GM19238 (cell line): ENCODE data around the gene CHTF18.
"Not testable (repeated sequence)": the region's sequence is repeated elsewhere in the genome, so short reads cannot be mapped to it uniquely, and the experiment has no call there.

ENCODE experiments used
- DNase-seq: peaks from one replicate; pipeline ENCODE4 v3.0.0; 2011; ENCODE audit warnings: low spot score; ENCODE audit not compliant: insufficient read length

The CHTF18 gene

DNA sequence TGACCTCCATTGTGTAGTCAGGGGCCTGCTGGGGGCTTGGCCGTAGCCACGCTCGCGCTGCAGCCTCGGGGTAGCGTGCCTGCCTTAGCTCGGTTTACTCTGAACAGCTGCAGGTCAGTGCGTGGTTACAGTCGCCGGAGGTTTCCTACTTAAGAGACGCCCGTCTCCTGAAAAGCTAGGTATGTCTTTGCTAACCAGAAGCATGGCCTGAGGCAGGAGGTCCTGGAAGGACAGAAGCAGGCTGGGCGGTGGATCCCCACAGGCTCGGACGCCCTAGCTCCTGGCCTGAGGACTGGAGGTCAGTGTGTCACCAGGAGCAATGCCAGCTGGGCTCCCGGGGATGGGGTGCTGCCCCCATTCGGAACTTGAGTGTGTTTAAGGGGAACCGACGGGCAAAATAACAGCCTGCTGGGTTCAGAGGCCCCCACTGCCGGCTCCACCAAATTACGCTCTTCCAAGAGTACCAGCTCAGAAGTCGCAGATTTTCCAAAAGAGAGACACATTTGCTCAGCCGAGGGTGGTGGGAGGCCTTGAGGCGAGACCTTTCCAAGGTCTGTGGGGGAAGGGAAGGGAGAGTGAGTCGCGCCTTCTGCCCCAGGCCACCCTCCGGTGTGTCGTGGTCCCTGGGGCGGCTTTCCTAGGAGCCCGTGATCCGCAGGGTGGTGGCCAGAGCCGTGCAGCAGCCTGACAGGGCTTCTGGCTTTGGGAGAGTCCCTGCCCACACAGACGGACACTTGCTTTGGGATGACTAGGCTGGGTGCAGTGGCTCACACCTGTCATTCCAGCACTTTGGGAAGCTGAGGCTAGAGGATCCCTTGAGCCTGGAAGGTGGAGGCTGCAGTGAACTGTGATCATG is 16.0 kb downstream of the CHTF18 start:
- DNase-seq, result no peak

DNA sequence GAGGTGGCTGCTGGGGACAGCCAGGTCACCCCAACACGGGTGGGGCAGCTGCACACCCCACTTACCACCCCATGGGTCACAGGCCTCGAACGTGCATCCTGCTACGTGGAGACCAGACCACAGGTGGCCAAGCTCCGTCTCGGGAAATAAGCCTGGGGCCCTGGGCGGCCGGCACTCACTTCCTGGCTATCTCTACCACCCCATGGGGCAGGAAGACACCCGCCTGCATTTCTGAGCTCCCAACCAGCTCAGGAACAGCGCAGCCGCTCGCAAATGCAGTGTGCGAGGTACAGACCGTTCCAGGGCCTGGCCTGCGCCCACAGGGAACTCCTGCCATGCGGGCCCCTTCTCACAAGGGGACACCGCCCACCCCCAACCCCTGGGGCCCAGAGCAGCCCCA is 17.1 kb downstream of the CHTF18 start:
- no peak for DNase-seq

DNA sequence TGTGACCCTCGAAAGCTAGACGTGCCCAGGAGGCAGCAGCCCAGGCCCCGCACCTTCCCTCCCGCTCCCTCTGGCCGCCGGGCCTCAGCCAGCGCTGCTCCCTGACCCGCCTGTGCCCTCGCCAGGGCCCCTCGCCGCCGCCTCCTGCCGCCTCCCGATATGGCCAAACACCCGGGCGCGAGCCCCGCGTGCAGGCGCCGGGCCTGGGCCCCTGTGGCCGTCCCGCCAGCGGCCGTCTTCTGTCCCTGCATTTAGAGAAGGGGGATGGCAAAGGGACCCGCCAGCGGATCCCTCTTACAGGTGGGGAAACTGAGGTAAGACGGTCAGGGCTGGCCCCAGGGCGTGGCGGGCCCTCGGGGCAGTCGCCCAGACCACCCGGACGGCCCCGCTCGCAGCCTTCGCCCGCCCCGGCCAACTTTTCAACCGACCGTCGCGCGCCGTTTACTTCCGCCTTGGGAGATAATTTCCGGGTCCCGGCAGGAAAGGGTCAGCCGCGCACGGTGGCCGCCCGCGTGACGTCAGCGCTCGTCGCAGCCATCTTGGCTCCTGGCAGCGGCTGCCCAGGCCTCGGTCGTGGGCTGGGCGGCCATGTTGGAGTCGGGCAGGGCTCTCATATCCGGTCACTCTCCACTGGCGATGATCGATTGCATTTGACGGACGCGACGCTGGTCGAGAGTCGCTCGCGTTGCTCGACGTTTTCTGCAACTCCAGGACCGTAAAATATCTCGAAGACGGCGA is 19.1 kb downstream of the CHTF18 start:
- peak; percentile 96 for DNase-seq

DNA sequence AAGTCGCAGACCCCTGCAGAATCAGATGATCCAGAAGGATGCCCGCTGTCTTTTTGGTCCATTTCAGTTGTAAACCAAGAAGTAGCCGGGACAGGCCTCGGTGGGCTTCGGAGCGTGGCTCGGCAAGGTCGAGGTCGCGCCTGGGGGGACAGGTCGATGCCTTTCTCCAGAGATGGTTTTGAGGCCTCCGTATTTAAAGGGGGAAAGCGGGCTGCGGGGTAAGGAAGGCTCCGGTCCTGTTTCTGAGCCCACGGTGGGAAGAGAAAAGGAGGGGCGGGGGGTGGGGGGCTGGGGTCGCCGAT is 19.6 kb downstream of the CHTF18 start:
- no peak for DNase-seq

DNA sequence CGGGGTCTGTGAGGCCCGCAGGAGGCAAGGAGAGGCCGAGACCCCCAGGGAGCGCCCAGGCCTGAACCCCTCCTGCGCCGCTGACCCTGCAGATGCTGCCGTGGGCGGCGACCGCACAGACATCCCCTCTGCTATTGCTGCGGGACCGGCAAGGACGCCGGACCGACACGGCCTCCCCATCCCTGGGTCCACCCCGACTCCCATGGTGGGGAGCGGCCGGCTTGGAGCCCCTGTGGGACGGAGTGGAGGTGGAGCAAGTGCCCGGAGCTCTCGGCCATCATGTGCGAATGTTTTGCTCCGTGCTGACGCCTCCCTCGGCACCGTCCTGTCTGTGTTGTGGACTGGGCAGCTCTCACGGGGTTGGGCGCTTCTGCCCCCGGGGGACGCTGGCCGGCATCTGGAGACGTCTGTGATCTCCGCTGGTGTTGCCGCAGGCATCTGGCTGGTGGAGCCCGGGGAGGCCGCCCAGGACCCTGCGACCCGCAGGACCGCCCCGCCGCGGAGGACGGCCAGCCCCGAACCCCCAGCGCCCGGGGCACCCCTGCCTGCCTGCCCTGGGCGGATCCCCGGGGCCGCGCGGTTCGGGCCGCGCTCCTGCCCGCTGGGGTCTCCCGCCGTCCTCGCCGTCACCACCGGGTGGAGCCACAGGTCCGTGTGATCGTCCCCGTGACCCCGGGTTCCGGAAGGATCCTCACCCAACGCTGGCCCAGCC is 24.9 kb downstream of the CHTF18 start:
- no peak for DNase-seq

DNA sequence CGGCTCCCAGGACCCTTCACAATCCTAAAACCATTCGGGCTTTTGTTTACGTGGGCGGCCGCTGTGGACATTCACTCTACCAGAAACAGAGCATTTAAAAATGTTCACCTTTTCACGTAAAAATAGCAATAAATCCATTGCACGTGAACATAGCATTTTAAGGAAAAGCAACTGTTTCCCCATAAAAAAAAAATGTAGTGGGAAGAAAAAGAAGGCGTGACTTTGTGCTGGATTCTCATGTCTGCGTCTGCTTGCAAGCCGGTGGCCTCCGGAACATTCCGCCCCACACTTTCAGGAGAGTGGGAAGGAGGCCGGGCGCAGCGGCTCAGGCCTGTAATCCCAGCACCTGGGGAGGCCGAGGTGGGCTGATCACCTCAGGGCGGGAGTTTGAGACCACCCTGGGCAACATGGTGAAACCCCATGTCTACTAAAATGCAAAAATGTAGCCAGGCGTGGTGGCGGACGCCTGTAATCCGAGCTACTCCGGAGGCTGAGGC is 25.5 kb downstream of the CHTF18 start:
- DNase-seq, result no peak

DNA sequence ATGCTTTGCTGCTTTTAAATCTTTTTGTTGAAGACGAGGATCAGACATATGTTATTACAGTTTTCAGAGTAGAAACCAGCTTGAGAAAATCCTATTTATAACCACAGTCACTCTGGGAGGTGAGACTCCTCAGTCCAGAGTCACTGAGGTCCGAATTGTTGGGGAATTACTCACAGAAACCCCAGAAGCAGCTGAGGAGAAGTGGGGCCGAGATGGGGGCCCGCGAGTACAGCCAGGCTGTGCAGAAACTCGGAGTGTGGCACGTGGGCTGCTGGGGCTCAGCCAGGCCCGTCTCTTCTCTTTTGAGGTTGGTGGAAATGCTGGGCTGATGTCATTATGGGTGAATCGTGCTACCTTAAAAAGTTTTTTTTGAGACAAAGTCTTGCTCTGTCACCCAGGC is 26.6 kb downstream of the CHTF18 start:
- no peak for DNase-seq

DNA sequence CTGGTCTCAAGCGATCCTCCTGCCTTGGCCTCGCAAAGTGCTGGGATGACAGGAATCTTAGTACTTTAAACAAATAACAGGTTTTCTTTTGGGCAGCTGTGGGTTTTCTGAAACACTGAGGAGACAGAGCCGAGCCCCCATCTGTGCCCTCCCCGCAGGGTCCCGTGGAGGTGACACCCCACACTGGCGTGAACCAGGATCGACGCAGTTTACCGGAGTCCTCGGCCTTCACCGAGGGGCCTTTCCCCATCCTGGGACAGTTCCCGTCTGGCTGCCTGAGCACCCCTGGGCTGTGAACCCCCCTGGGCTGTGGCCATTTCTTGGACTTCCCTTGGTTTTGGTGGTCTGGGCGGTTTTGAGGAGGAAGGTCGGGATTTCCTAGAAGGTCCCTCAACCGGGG is 27.4 kb downstream of the CHTF18 start:
- no peak for DNase-seq

DNA sequence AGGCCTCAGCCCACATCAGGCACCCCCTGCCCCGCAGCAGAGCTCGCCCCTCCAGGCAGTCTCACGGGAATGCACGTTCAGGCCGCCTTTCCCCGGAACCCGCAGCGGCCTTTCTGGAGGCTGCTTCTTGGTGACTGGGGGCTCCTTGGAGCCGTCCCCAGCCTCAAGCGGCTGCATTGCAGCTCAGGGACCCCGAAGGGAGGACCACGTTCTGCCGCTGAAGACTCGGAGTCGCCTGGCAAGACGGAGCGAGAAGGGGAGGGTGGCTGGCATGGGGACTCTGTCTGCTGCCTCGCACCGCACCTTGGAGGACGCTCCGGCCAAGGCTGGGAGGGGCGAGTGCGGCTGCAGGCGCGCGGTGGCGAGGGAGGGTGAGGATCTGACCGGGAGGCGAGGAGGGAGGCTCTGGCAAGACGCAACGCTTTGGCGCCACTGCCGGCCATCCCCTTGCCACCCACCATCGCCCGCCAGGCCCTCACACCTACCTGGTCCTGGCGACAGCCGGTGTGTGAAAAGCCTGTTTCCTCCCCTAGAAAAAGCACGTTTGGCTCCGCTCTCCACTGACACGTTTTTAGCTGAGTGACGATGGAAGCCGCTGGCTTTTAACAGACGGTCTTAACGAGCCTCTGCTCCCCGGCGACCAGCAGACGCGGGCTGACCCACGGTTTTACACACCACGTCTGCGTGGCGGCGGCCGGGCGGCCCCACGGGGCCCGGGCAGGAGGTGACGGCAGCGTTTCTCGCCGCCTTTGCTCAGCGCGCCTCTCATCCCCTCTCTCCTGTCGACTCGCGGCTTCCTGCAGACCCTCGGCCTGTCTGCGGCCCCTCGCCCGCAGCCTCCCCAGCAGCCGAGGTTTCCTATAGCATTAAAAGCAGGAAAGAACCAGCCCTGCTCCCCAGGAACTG is 28.8 kb downstream of the CHTF18 start:
- no peak for DNase-seq

DNA sequence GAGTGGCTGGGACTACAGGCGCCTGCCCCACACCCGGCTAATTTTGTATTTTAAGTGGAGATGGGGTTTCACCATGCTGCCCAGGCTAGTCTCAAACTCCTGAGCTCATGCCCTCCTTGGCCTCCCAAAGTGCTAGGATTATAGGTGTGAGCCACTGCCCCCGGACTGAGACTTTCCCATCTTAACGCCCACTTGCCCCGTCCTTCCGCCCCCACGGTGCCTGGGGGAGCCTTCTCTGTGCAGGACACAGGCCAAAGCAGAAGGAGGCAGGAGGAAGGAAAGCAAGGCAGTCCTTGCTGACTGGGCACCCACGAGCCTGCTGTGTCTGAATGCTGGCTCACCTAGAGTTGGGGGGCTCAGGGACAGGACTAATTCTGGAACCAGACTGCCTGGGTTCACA is 29.7 kb downstream of the CHTF18 start:
- DNase-seq, result no peak

DNA sequence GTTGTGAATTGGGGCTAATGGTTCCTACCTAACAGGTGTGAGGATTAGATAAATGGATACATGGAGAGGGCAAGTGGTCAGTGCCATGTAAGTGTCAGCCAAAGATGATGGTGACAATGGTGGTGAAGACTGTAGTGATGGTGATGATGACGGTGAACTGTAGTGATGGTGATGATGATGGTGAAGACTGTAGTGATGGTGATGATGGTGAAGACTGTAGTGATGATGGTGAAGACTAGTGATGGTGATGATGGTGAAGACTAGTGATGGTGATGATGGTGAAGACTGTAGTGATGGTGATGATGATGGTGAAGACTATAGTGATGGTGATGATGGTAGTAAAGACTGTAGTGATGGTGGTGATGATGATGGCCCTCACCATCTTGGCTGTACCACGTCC is 30.2 kb downstream of the CHTF18 start:
- DNase-seq, result no peak

DNA sequence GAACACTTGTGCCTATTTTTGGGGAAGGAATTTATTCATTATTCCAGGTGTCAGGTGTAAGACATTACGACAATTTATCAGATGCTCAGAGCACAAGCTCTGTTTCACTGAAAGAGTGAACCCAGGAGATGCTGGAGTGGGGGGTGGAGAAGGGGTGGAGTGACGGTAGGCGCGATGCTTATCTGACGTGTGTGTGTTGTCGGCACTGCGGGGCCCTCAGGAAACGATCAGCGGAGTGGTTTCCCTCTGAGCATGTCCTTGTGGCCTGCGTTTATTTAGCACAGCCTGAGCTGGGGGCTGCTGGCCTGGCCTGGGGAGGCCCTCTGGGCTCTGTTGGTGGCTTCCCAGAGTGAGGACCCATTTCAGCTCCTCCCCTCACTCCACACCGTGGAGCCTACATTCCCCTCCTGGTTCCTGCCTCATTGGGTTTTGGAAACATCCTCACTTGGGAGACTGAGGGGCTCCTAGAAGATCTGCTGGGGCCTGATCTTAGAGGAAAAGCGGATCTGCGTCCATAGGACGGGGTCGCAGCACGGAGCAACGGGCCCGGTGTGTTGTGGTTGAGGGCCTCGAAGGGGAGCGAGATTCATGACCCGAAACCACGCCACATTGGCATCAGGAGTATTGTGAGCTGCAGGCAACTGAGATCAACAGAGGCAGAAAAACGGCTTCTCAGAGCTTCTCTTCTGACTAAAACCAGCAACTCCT is 31.1 kb downstream of the CHTF18 start:
- DNase-seq, result no peak

DNA sequence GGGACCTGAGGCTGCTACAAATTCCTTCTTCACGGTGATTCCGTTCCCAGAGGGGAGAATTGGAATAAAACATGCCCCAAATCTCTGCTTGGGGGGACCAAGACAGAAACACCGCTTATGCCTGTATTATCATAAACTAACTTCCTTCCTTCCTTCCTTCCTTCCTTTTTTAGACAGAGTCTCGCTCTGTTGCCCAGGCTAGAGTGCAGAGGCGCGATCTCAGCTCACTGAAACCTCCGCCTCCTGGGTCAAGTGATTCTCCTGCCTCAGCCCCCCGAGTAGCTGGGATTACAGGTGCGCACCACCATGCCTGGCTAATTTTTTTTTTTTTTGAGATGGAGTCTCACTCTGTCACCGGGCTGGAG is 31.6 kb downstream of the CHTF18 start:
- DNase-seq, result not testable (repeated sequence)

DNA sequence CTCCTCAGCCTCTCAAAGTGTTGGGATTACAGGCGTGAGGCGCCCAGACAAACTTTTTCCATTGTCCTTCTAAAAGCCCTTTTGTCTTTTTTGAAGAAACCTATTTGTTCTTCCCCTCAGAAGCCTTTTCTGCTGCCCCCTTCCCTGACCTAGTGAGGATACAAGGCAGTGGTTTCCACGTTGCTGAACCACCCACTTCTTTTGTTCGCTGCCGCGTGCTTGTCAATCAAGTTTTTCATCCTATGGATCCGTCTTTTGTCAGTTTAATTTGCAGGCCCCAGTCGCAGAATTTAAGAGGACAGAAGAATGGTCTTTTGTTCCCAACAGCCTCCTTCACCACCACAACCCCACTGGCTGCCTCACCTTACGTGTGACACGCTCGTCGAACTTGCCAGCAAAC is 32.3 kb downstream of the CHTF18 start:
- DNase-seq, result no peak

DNA sequence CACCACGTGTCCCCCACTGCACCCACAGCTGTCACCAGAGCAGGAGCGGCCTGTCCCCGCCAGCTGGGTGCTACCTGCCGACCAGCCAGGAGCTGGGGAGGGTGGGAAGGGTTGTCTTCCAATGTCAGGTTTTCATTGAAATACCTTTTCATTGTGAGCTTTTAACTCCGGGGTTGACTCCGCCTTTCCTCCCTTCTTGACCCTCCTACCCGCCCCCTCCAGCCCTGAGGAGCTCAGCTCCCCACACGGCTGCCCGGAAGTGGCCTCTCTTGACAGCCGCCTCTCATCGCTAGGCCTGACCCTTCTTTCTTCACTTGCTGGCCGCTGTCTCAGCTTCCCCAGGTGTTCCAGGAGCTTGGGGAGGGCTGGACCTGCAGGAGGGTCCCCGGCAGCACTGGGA is 33.3 kb downstream of the CHTF18 start:
- DNase-seq, result no peak

DNA sequence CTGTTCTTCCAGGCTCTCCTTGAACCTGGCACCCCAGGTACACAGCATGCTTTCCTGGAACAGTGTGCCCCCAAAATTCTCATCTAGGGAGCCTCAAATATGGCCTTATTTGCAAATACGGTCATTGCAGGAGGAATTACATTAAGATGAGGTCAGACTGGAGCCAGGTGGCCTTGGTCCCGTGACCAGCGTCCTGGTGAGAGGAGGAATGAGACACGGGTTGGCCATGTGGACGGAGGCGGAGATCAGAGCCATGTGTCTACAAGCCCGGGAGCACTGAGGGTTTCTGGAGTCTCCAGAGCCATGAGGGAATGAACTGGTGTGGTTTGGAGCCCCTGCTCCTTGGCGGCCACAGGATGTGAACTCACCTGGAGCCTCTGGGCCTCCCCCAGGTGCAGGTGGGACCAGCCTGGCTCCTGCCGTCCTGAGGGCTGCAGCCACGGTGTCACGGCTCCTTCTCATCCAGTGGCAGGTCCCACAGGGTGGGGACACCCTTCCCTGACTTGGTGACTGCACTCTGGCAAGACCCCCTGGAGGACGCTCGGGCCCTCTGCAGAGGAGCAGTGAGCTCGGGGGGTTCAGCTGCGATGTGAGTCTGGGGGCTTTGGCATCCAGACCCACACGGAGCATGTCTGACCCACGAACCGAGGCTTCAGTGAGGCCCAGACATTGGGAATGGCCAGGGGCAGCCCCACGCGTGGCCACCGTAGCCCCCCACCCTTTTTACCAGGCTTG is 33.9 kb downstream of the CHTF18 start:
- DNase-seq, result no peak

DNA sequence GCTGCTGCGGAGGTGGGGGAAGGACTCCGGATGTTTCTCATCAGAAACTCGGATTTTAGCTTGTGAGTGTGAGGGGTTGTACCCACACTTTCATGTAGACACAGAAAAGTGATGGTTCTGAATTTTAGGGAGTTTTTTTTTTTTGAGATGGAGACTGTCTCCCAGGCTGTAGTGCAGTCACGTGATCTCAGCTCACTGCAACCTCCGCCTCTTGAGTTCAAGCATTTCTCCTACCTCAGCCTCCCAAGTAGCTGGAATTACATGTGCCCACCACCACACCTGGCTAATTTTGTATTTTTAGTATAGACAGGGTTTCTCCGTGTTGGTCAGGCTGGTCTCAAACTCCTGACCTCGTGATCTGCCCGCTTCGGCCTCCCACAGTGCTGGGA is 34.5 kb downstream of the CHTF18 start:
- no peak for DNase-seq

DNA sequence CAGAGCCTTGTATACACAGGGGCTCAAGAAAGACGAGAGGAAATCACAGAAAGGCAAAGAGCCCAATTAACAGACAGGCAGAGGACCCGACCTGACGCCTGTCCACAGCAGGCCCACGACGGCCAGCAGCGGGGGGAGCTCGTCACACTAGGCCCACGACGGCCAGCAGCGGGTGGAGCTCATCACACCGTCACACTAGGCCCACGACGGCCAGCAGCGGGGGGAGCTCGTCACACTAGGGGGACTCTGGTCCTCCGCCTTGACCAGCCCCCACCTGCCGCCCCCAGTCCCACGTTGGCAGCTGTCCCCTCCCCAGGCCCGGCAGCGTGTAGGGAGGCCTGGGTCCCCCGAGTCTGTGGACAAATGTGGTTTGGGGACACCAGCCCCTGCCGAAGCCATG is 35.8 kb downstream of the CHTF18 start:
- no peak for DNase-seq

DNA sequence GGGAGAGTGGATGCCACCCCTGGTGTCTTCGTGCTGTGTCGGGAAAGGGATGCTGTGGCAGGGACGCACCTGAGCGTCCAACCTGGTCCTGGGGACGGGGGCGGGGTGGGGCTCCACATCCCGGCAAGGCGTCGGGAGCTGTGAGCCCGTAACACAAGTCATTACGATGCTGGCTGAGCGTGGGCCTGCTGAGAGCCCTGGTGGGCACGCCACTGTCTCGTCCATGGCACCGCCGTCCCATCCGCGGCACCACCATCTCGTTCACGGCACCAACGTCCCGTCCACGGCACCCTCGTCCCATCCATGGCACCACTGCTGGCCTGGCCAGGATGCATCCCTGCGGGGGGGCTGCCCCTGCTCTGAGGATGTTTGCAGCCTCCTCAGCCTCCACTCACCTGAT is 36.2 kb downstream of the CHTF18 start:
- no peak for DNase-seq
